Liver (tissue), 9 donors: Measurements from ENCODE around the gene PRSS8. TPM values are rescaled to one million over a fixed set of nuclear protein-coding genes. Genes with fewer than 3 reads are reported as not detected.
A peak's percentile ranks its signal among the peaks of the same experiment; 100 is the strongest.

Experiments used
- DNase-seq: peaks from one replicate; pipeline ENCODE4 v3.0.0-alpha.2; 2017; ENCODE audit warnings: low spot score
- H3K27ac ChIP-seq, 2 donors: one replicate each; pipeline ENCODE4 v1.7.0; 2013; ENCODE audit warnings: inconsistent platforms in 2 of 2, low read length in 2 of 2, control low read depth in 1 of 2, low read depth in 1 of 2, mild to moderate bottlenecking in 1 of 2
- H3K27me3 ChIP-seq, 4 donors: one replicate each; pipeline versions ENCODE4 v1.6.1 to v1.7.0; 2013; ENCODE audit warnings: low read length in 3 of 4, inconsistent platforms in 1 of 4, mild to moderate bottlenecking in 1 of 4, moderate library complexity in 1 of 4; ENCODE audit not compliant: control insufficient read depth in 4 of 4, insufficient read depth in 4 of 4
- H3K36me3 ChIP-seq, 4 donors: one replicate each; pipeline versions ENCODE4 v1.6.1 to v1.7.0; 2013; ENCODE audit warnings: low read length in 3 of 4, mild to moderate bottlenecking in 3 of 4, low read depth in 1 of 4, moderate library complexity in 1 of 4; ENCODE audit not compliant: control insufficient read depth in 4 of 4, insufficient read depth in 3 of 4
- H3K4me1 ChIP-seq, 4 donors: one replicate each; pipeline versions ENCODE4 v1.6.1 to v1.7.0; 2013; ENCODE audit warnings: low read length in 3 of 4, mild to moderate bottlenecking in 3 of 4, moderate library complexity in 1 of 4; ENCODE audit not compliant: control insufficient read depth in 4 of 4, insufficient read depth in 4 of 4
- H3K4me3 ChIP-seq, 3 donors: one replicate each; pipeline versions ENCODE4 v1.6.1 to v1.7.0; 2013; ENCODE audit warnings: low read length in 3 of 3, control low read depth in 1 of 3, low read depth in 1 of 3, mild to moderate bottlenecking in 1 of 3
- H3K9ac ChIP-seq, 2 donors: one replicate each; pipeline ENCODE4 v1.7.0; 2013; ENCODE audit warnings: low read length in 2 of 2, mild to moderate bottlenecking in 2 of 2, moderate library complexity in 2 of 2, control low read depth in 1 of 2, low read depth in 1 of 2
- H3K9me3 ChIP-seq, 4 donors: one replicate each; pipeline versions ENCODE4 v1.6.1 to v1.7.0; 2013; ENCODE audit warnings: low read length in 3 of 4; ENCODE audit not compliant: control insufficient read depth in 4 of 4
- ATF3 ChIP-seq: IDR thresholded peaks from 2 replicates; pipeline ENCODE4 v1.6.1; 2016; ENCODE audit warnings: antibody characterized with exemption
- CTCF ChIP-seq: fragments of 150-350 bp; IDR thresholded peaks from 2 replicates; pipeline ENCODE4 v1.5.1; 2017; ENCODE audit warnings: improper control_type of control experiment, low read depth, low read length; ENCODE audit not compliant: missing input control
- EGR1 ChIP-seq, 2 donors: IDR thresholded peaks; 2 replicates each; pipeline ENCODE4 v1.6.1; 2016 to 2018; ENCODE audit warnings: antibody characterized with exemption in 2 of 2, low read depth in 2 of 2
- FOXA1 ChIP-seq: IDR thresholded peaks from 2 replicates; pipeline ENCODE4 v1.6.1; 2016; ENCODE audit warnings: antibody characterized with exemption
- FOXA2 ChIP-seq: IDR thresholded peaks from 2 replicates; pipeline ENCODE4 v1.6.1; 2016; ENCODE audit warnings: antibody characterized with exemption
- GABPA ChIP-seq, 2 donors: IDR thresholded peaks in 1 of 2; conservative IDR thresholded peaks in 1 of 2; 2 replicates each; pipeline ENCODE4 v1.6.1; 2016; ENCODE audit warnings: antibody characterized with exemption in 2 of 2, mild to moderate bottlenecking in 1 of 2, moderate library complexity in 1 of 2
- HNF4A ChIP-seq, 2 donors: conservative IDR thresholded peaks; 2 replicates each; pipeline ENCODE4 v1.6.1; 2016; ENCODE audit warnings: antibody characterized with exemption in 2 of 2, mild to moderate bottlenecking in 2 of 2
- HNF4G ChIP-seq: IDR thresholded peaks from 2 replicates; pipeline ENCODE4 v1.6.1; 2016; ENCODE audit warnings: antibody characterized with exemption
- JUND ChIP-seq, 2 donors: IDR thresholded peaks; 2 replicates each; pipeline ENCODE4 v1.6.1; 2016; ENCODE audit warnings: antibody characterized with exemption in 2 of 2
- MAX ChIP-seq: IDR thresholded peaks from 2 replicates; pipeline ENCODE4 v1.6.1; 2016; ENCODE audit warnings: antibody characterized with exemption
- NR2F2 ChIP-seq: IDR thresholded peaks from 2 replicates; pipeline ENCODE4 v1.6.1; 2016; ENCODE audit warnings: antibody characterized with exemption
- RAD21 ChIP-seq, 2 donors: IDR thresholded peaks; 2 replicates each; pipeline ENCODE4 v1.6.1; 2016; ENCODE audit warnings: antibody characterized with exemption in 2 of 2, mild to moderate bottlenecking in 2 of 2
- REST ChIP-seq: IDR thresholded peaks from 2 replicates; pipeline ENCODE4 v1.6.1; 2016; ENCODE audit warnings: antibody characterized with exemption, mild to moderate bottlenecking
- RXRA ChIP-seq, 2 donors: IDR thresholded peaks; 2 replicates each; pipeline ENCODE4 v1.6.1; 2017 to 2018; ENCODE audit warnings: antibody characterized with exemption in 2 of 2, mild to moderate bottlenecking in 1 of 2
- SP1 ChIP-seq: IDR thresholded peaks from 2 replicates; pipeline ENCODE4 v1.6.1; 2018; ENCODE audit warnings: antibody characterized with exemption, mild to moderate bottlenecking
- TAF1 ChIP-seq: conservative IDR thresholded peaks from 2 replicates; pipeline ENCODE4 v1.6.1; 2016; ENCODE audit warnings: antibody characterized with exemption, mild to moderate bottlenecking
- YY1 ChIP-seq: IDR thresholded peaks from 2 replicates; pipeline ENCODE4 v1.6.1; 2016; ENCODE audit warnings: antibody characterized with exemption, mild to moderate bottlenecking
- ZBTB33 ChIP-seq: IDR thresholded peaks from 2 replicates; pipeline ENCODE4 v1.6.1; 2016; ENCODE audit warnings: antibody characterized with exemption
- WGBS: extraction: QIAGEN DNeasy Blood & Tissue Kit; methylation state at CpG from one replicate; pipeline ENCODE4 v1.1.7; 2013; 5-methylcytosine and 5-hydroxymethylcytosine counted together
- polyA plus RNA-seq, 2 donors: library from polyadenylated mRNA; stranded (reverse) in 1 of 2; unstranded in 1 of 2; fragments of 200-250 nt in 1 of 2; fragments of >200 nt in 1 of 2; fragmentation: Nextera tagmentation in 1 of 2; extraction: Ambion mirVana in 1 of 2; gene quantifications; one replicate each; pipeline versions ENCODE4 v1.2.1 to v1.2.3, GENCODE V29; 2013 to 2015
- total RNA-seq, 2 donors: library from RNA; depleted of rRNA; stranded (reverse); fragments of >200 nt; gene quantifications; one replicate each; pipeline ENCODE4 v1.2.3, GENCODE V29; 2014
- donor health status: healthy.
- donor health status: healthy.
- donor health status: healthy.
- donor health status: healthy.
- donor health status: healthy.

PRSS8 gene
- total and polyA plus RNA-seq, 4 donors = 1.1 to 50.1 (median 8.4) TPM

GRCh38 chr16:31117384-31118222 is 17.9 kb downstream of the PRSS8 start, which contains the start of gene KAT8:
Gene KAT8, plus strand, starts transcription at chr16:31117664. Its CDS starts 18 bp downstream, at chr16:31117682.
- under 1% methylated on average over 68 of the region's 68 CpGs for WGBS
- no peaks in the 10 kb centered on the region for H3K27me3 ChIP-seq
- no peaks in the 10 kb centered on the region for H3K9me3 ChIP-seq
- H3K36me3 ChIP-seq = peaks cover 5 to 23% (median 19%) of the 10 kb centered on the region in 4 donors
- TF ChIP-seq EGR1 (IDR thresholded peaks at IDR 0.05; ENCODE audit: low read depth in 2 of 2) (peak; percentile 18 to 21), NR2F2 (peak; percentile 73), YY1 (peak; percentile 92), CTCF (no peak), HNF4G (no peak), FOXA1 (no peak), RAD21 (IDR thresholded peaks at IDR 0.05) (peak; percentile 21 to 46), ZBTB33 (no peak), FOXA2 (no peak), HNF4A (conservative IDR thresholded peaks at IDR 0.05) (peak; percentile 27 to 46), REST (peak; percentile 73), ATF3 (no peak), SP1 (peak; percentile 90), JUND (IDR thresholded peaks at IDR 0.05) (peak; percentile 49 to 53), GABPA (IDR thresholded peaks at IDR 0.05 in 1 of 2, conservative IDR thresholded peaks at IDR 0.05 in 1 of 2) (peak; percentile 61 to 93), MAX (no peak), RXRA (IDR thresholded peaks at IDR 0.05) (peak; percentile 84 to 95), TAF1 (peak; percentile 59)
- peak within 1 kb of the TSS; percentile 93 for H3K9ac ChIP-seq
- H3K4me1 ChIP-seq = peaks cover 18 to 38% (median 29%) of the 10 kb centered on the region in 4 donors
- peak within 1 kb of the TSS; percentile 86 to 94 (median 94) for H3K4me3 ChIP-seq
- peak; percentile 98 for DNase-seq
- H3K27ac ChIP-seq = peak within 1 kb of the TSS; percentile 95 to 97
